SHP77 (cell line): Measurements from ENCODE around the gene ZNF184.
"Not testable (repeated sequence)": the region's sequence is repeated elsewhere in the genome, so short reads cannot be mapped to it uniquely, and the experiment has no call there.

Experiments
- DNase-seq, 2 experiments: peaks; one replicate each; lab custom pipeline; 2025; lab: John Stamatoyannopoulos, UW

The ZNF184 gene

DNA sequence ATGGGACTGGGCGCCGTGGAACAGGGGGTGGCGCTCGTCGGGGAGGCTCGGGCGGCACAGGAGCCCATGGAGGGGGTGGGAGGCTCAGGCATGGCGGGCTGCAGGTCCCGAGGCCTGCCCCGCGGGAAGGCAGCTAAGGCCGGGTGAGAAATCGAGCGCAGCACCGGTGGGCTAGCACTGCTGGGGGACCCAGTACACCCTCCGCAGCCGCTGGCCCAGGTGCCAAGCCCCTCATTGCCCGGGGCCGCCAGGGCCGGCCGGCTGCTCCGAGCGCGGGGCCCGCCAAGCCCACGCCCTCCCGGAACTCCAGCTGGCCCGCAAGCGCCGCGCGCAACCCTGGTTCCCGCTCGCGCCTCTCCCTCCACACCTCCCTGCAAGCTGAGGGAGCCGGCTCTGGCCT is 48.1 kb downstream of the ZNF184 start:
- not testable (repeated sequence) for DNase-seq

DNA sequence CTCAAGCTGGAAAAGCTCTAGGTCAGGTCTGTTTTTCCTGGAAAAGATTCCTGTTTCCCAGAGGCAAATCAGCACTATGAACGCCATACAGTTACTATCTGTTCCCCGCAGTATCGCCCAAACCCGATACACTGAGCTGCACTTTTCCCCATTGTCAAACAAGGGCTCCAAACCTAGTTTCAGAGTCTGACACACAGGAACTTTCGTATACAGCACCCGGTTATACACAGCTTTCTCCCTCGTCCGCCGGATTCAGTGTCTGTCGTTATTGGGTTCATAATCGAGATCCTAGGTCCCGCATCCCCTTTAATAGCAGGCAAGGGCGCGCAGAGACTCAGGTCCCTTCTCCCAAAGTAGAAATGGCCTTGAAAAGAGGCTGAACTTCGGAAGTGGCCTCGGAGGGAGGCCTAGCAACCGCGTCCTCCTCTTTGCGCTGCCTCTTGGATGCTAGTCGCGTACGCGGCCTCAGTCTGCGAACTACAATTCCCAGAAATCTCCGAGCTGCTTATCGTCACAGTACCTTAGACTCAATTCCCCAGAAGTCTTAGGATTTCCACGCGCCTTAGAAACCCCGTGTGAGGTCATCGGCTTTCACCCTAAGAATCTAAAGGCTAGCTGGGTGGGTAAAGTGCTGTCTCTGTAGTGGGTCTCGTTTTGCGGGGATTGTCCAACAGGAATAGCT is 50.1 kb downstream of the ZNF184 start:
- no peak for DNase-seq

DNA sequence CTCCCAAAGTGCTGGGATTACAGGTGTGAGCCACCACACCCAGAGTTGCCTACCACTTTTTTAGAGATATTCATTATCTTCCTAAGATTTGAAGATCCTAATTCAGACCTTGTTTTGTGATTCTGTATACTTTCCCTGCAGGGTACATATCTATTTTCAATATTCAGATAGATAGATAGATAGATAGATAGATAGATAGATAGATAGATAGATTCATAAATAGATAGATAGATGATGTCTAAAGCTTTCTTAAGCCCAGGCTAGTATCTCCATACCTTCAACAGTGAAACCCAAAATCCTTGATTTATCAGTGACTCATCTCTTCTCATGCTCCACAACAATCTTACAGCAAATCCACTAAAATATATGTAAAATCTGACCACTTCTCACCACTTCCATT is 53.5 kb downstream of the ZNF184 start:
- no peak for DNase-seq

DNA sequence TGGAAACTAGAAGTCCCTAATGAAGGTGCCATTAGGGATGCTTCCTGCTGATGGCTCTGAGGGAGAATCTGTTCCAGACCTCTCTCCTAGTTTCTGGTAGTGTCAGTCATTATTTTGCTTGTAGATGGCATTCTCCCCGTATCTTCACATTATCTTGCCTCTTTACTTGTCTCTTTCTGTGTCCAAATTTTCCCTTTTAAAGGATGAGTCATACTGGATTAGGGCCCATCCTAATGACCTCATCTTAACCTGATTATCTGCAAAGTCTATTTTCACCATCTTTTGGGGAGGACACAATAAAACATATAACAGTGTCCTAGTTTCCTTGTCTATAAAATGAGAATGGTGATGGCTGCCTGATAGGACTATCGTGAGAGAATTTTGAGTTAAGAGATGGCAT is 57.0 kb downstream of the ZNF184 start:
- no peak for DNase-seq

DNA sequence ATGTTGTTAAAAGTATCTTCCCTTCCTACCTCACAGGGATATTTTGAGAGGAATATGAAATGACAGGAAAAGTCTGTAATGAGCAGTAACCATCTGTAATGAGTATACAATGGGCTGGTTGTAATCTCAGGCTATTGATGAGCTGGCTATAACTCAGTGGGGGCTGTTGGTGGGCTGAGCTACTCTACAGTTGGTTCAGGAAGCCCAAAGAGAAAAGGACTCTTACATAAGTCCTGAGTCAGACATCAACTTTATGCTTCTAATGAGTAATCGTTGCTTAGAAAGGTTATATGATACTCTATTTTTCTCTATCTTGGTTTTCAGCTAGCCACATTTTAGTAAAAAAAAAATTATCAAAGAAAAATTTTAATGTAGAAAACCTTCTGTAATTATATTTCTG is 57.9 kb downstream of the ZNF184 start:
- no peak for DNase-seq

DNA sequence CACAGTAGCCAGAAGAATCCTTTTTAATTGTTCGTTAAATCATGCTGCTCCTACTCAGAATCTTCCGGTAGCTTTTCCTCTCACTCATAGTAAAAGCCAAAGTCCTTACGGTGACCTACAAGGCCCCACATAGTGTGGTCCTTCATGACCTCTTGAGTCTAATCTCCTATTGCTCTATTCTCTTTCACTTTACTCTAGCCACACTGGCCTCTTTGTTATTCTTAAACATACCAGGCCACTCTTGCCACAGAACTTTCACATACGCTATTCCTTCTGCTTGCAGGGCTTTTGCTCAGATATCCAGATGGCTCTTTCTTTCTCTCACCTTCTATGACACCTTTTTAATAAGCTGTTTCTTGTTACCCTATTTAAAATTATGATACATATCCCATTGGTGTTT is 58.6 kb downstream of the ZNF184 start:
- no peak for DNase-seq

DNA sequence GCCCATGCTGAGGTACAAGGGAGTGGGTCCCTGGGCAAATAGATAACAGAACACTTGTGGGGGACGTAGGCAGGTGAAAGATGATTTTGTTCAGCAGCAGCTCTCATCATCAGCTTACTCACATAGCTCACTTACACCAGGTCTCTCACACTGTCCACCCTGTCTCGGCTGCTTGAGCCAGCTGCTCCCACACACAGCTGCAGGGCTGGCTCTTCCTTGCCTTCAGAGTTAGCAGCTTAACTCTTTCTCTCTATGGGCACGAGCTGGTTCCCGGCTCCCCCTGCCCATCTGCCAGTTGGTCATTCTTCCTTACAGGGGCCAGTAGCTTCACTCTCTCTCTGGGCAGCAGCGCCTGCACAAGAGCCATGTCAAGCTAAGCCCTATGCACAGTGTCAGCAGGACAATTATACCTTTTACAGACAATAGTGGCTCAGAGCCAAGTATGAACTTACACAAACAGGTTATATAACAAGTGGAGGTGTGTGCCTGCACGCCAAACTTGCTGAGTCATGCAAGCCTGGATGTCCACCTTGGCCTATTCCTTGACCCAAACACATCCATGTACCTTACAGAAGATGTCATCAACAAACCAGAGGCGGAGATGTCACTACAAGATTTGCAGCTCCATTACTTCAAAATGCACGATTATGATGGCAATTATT is 65.6 kb downstream of the ZNF184 start:
- no peak for DNase-seq

DNA sequence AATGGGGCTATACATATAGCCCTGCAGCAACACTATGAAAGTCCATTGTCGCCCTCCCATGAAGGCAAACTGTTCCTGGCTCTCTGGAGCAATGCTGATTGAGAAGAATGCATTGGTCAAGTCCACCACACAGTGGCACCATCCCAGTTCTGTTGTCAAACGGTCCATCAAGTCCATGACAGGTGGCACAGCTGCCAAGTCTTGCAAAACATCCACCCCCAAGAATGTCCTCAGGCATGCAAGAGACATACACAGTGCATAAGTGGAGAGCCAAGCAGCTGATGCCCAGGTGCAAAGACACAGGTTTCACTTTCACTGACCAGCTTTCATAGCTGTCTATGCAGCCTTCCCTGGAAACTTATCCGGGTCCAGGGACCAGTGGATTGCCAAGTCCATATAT is 66.8 kb downstream of the ZNF184 start:
- DNase-seq, result no peak

DNA sequence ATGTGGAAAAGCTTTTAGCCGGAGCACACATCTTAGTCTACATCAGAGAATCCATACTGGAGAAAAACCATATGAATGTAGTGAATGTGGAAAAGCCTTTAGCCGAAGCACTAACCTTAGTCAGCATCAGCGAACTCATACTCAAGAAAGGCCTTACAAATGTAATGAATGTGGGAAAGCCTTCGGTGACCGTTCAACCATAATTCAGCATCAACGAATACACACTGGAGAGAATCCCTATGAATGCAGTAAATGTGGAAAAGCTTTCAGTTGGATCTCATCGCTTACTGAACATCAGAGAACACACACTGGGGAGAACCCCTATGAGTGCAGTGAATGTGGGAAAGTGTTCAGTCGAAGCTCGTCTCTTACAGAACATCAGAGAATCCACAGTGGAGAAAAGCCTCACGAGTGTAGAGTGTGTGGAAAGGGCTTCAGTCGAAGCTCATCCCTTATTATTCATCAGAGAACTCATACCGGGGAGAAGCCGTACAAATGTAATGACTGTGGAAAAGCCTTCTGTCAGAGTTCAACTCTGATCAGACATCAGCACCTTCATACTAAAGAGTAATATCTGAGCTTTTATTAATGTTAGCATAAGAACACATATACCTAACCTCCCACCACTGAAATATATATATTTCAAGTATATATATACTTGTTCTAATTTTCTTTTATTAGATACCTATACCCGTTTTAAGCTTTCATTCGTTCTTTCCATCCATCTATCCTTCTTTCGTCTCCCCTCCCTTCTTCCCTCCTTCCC is 71.8 kb downstream of the ZNF184 start:
- DNase-seq, result no peak
